OCI-LY1 (cell line): Measurements from ENCODE around the gene HEATR1.

Experiments used
- H2AFZ ChIP-seq: fragments of 200-600 bp; sonication (generic), shearing (Covaris generic); 2 replicates; pipeline ENCODE4 v1.6.0; 2014; ENCODE audit warnings: antibody characterized with exemption, mild to moderate bottlenecking, low read length
- H3F3A ChIP-seq: fragments of 200-600 bp; sonication (generic), shearing (Covaris generic); 2 replicates; pipeline ENCODE4 v1.6.0; 2014; ENCODE audit warnings: mild to moderate bottlenecking, antibody characterized with exemption, low read length, moderate library complexity; ENCODE audit not compliant: insufficient read depth
- H3K27ac ChIP-seq: fragments of 200-600 bp; sonication (generic); 2 replicates; pipeline ENCODE4 v1.5.1; 2014; ENCODE audit warnings: low read length, mixed run types, mild to moderate bottlenecking, low read depth; ENCODE audit not compliant: poor library complexity, severe bottlenecking
- H3K27me3 ChIP-seq: fragments of 200-600 bp; sonication (generic); 2 replicates; pipeline ENCODE4 v1.6.0; 2014; ENCODE audit warnings: antibody characterized with exemption, mild to moderate bottlenecking, low read length, moderate library complexity; ENCODE audit not compliant: insufficient read depth
- H3K36me3 ChIP-seq: fragments of 200-600 bp; sonication (generic); 2 replicates; pipeline ENCODE4 v1.6.1; 2014; ENCODE audit warnings: mild to moderate bottlenecking, antibody characterized with exemption, low read length, moderate library complexity, mixed read lengths; ENCODE audit not compliant: insufficient read depth
- H3K4me1 ChIP-seq: fragments of 200-600 bp; sonication (generic); 2 replicates; pipeline ENCODE4 v1.5.1; 2014; ENCODE audit warnings: mild to moderate bottlenecking, low read length, moderate library complexity; ENCODE audit not compliant: insufficient read depth, severe bottlenecking
- H3K4me2 ChIP-seq: fragments of 200-600 bp; sonication (generic), shearing (Covaris generic); 2 replicates; pipeline ENCODE4 v1.6.1; 2014; ENCODE audit warnings: low read length
- H3K4me3 ChIP-seq: fragments of 200-600 bp; sonication (generic); 2 replicates; pipeline ENCODE4 v1.5.1; 2014; ENCODE audit warnings: low read length, low read depth, mild to moderate bottlenecking, mixed read lengths; ENCODE audit not compliant: poor library complexity, severe bottlenecking
- H3K79me2 ChIP-seq: fragments of 200-600 bp; shearing (Covaris generic); 2 replicates; pipeline ENCODE4 v1.6.1; 2016; ENCODE audit warnings: mixed run types, low read length, mixed read lengths; ENCODE audit not compliant: insufficient read depth
- H3K9ac ChIP-seq: fragments of 200-600 bp; sonication (generic), shearing (Covaris generic); 2 replicates; pipeline ENCODE4 v1.6.1; 2014; ENCODE audit warnings: mild to moderate bottlenecking, low read length, mixed read lengths
- H3K9me2 ChIP-seq: fragments of 200-600 bp; sonication (generic), shearing (Covaris generic); 2 replicates; pipeline ENCODE4 v1.6.1; 2014; ENCODE audit warnings: low read depth, mild to moderate bottlenecking, low read length, mixed read lengths
- H3K9me3 ChIP-seq: fragments of 200-600 bp; shearing (Covaris generic); 2 replicates; pipeline ENCODE4 v1.6.1; 2014; ENCODE audit warnings: low read length, mixed read lengths
- H4K20me1 ChIP-seq: fragments of 200-600 bp; sonication (generic), shearing (Covaris generic); 2 replicates; pipeline ENCODE4 v1.6.0; 2016; ENCODE audit warnings: mild to moderate bottlenecking, low read length; ENCODE audit not compliant: insufficient read depth
- CTCF ChIP-seq: fragments of 200-600 bp; sonication (generic), shearing (Covaris generic); IDR thresholded peaks from 2 replicates; pipeline ENCODE4 v1.5.1; 2017; ENCODE audit warnings: mild to moderate bottlenecking, antibody characterized with exemption, low read length, moderate library complexity, mixed read lengths
- EZH2 ChIP-seq: fragments of 200-600 bp; sonication (generic), shearing (Covaris generic); IDR thresholded peaks from 2 replicates; pipeline ENCODE4 v1.8.0; 2017; ENCODE audit warnings: borderline replicate concordance, mixed run types, mild to moderate bottlenecking, antibody characterized with exemption, low read length, moderate library complexity, mixed read lengths

The HEATR1 gene

GRCh38 chr1:236558846-236559245 is 45.5 kb downstream of the HEATR1 start:
- Histone ChIP-seq H3K9me3 (no peaks in the 10 kb centered on the region), H3K4me1 (no peaks in the 10 kb centered on the region), H3K27me3 (no peaks in the 10 kb centered on the region), H3F3A (no peaks in the 10 kb centered on the region), H3K9me2 (no peaks in the 10 kb centered on the region), H3K79me2 (no peaks in the 10 kb centered on the region), H3K36me3 (peaks cover 89% of the 10 kb centered on the region), H2AFZ (no peak overlapping the region), H4K20me1 (no peaks in the 10 kb centered on the region), H3K4me3 (no peak overlapping the region), H3K9ac (no peak overlapping the region), H3K4me2 (no peak overlapping the region), H3K27ac (no peak overlapping the region)
- TF ChIP-seq CTCF (no peak), EZH2 (no peak)

GRCh38 chr1:236558081-236558480 is 46.2 kb downstream of the HEATR1 start:
- no peaks in the 10 kb centered on the region for H3K79me2 ChIP-seq
- H3K9ac ChIP-seq, result no peak overlapping the region
- H3K4me2 ChIP-seq, result no peak overlapping the region
- no peaks in the 10 kb centered on the region for H4K20me1 ChIP-seq
- no peaks in the 10 kb centered on the region for H3F3A ChIP-seq
- no peaks in the 10 kb centered on the region for H3K4me1 ChIP-seq
- TF ChIP-seq EZH2 (no peak), CTCF (no peak)
- H3K27ac ChIP-seq, result no peak overlapping the region
- no peak overlapping the region for H3K4me3 ChIP-seq
- no peak overlapping the region for H2AFZ ChIP-seq
- peaks cover 91% of the 10 kb centered on the region for H3K36me3 ChIP-seq
- H3K9me3 ChIP-seq, result no peaks in the 10 kb centered on the region
- H3K27me3 ChIP-seq, result no peaks in the 10 kb centered on the region
- no peaks in the 10 kb centered on the region for H3K9me2 ChIP-seq

- H2AFZ ChIP-seq, result no peak overlapping the region
- no peaks in the 10 kb centered on the region for H3K27me3 ChIP-seq
- no peaks in the 10 kb centered on the region for H3F3A ChIP-seq
- H3K9me3 ChIP-seq, result no peaks in the 10 kb centered on the region
- no peaks in the 10 kb centered on the region for H4K20me1 ChIP-seq
- TF ChIP-seq EZH2 (no peak), CTCF (no peak)
- no peaks in the 10 kb centered on the region for H3K4me1 ChIP-seq
- peaks cover 92% of the 10 kb centered on the region for H3K36me3 ChIP-seq
- no peak overlapping the region for H3K4me2 ChIP-seq
- no peaks in the 10 kb centered on the region for H3K9me2 ChIP-seq
- H3K79me2 ChIP-seq, result no peaks in the 10 kb centered on the region
- no peak overlapping the region for H3K9ac ChIP-seq
- no peak overlapping the region for H3K4me3 ChIP-seq
- no peak overlapping the region for H3K27ac ChIP-seq
These were observed 47.7 kb downstream of the HEATR1 start for GRCh38 chr1:236556606-236557005.
